GM23338 (cell line): Measurements from ENCODE around the gene PLXNB2.

Experiments used
- CREB1 ChIP-seq: fragments of 250-450 bp; sonication (Bioruptor Pico); IDR thresholded peaks from 2 replicates; pipeline ENCODE4 v1.5.0; 2020; ENCODE audit warnings: low read depth, mild to moderate bottlenecking, moderate library complexity
- CTCF ChIP-seq, 2 experiments: fragments of 200-600 bp in 1 of 2; sonication (generic) in 1 of 2; conservative IDR thresholded peaks; 2 replicates each; pipeline versions ENCODE4 v1.5.1 to v1.6.1; 2016 to 2017; ENCODE audit warnings: antibody characterized with exemption in 2 of 2, low read depth in 2 of 2, mild to moderate bottlenecking in 2 of 2, moderate library complexity in 1 of 2
- EZH2 ChIP-seq: fragments of 200-600 bp; sonication (generic); IDR thresholded peaks from one replicate; pipeline ENCODE4 v1.8.0; 2017; ENCODE audit warnings: antibody characterized with exemption, mild to moderate bottlenecking, low read depth; ENCODE audit not compliant: unreplicated experiment
- EZH2phosphoT487 ChIP-seq: fragments of 200-600 bp; sonication (generic); IDR thresholded peaks from one replicate; pipeline ENCODE4 v1.8.1; 2018; ENCODE audit warnings: antibody characterized with exemption; ENCODE audit not compliant: unreplicated experiment
- POLR2AphosphoS5 ChIP-seq: IDR thresholded peaks from 2 replicates; pipeline ENCODE4 v1.6.1; 2016; ENCODE audit warnings: antibody characterized with exemption, low read depth
- STAT1 ChIP-seq: IDR thresholded peaks from one replicate; pipeline ENCODE4 v1.6.1; 2016; ENCODE audit warnings: antibody characterized with exemption; ENCODE audit not compliant: unreplicated experiment

- TF ChIP-seq CTCF (conservative IDR thresholded peaks at IDR 0.05; ENCODE audit: low read depth in 2 of 2) (no peak), EZH2 (peak; percentile 60), CREB1 (no peak), POLR2AphosphoS5 (no peak), STAT1 (no peak), EZH2phosphoT487 (no peak)
Measured at GRCh38 chr22:50270666-50271394, 36.6 kb downstream of the PLXNB2 start.
